ENCODE results near the gene POU3F3. TPM values are rescaled to one million over a fixed set of nuclear protein-coding genes. Genes with fewer than 3 reads are reported as not detected.

POU3F3 gene
- total RNA-seq, 1 donor = under 0.01 TPM

- no peak overlapping the region for H3K4me3 ChIP-seq (ENCODE audit: insufficient read depth, low read length)
- H3K27ac ChIP-seq (ENCODE audit: low read depth, low read length) = no peak overlapping the region
- no peaks in the 10 kb centered on the region for H3K4me1 ChIP-seq (ENCODE audit: insufficient read depth, low read length)
- no peak overlapping the region for H2AFZ ChIP-seq (ENCODE audit: low read length)
- no peaks in the 10 kb centered on the region for H4K20me1 ChIP-seq (ENCODE audit: insufficient read depth, low read length)
- no peaks in the 10 kb centered on the region for H3K27me3 ChIP-seq (ENCODE audit: insufficient read depth, low read length)
- no peak overlapping the region for H3K4me2 ChIP-seq (ENCODE audit: insufficient read depth, low read length)
- no peak for TF ChIP-seq CTCF (IDR thresholded peaks at IDR 0.05; ENCODE audit: extremely low read depth, low read depth, low read length)
- no peaks in the 10 kb centered on the region for H3K36me3 ChIP-seq (ENCODE audit: insufficient read depth, low read length)
- no peak for DNase-seq (ENCODE audit: insufficient read length, low spot score, missing footprints)
- H3K79me2 ChIP-seq (ENCODE audit: insufficient read depth, low read length) = no peaks in the 10 kb centered on the region
- H3K9me3 ChIP-seq (ENCODE audit: low read depth, low read length) = no peaks in the 10 kb centered on the region
These were observed 43.7 kb downstream of the POU3F3 start for GRCh38 chr2:104897515-104898184.

- DNase-seq (ENCODE audit: insufficient read length, low spot score, missing footprints) = no peak
- no peaks in the 10 kb centered on the region for H3K36me3 ChIP-seq (ENCODE audit: insufficient read depth, low read length)
- H3K4me3 ChIP-seq (ENCODE audit: insufficient read depth, low read length) = no peak overlapping the region
- H3K27me3 ChIP-seq (ENCODE audit: insufficient read depth, low read length) = no peaks in the 10 kb centered on the region
- H2AFZ ChIP-seq (ENCODE audit: low read length) = no peak overlapping the region
- no peak overlapping the region for H3K4me2 ChIP-seq (ENCODE audit: insufficient read depth, low read length)
- H3K79me2 ChIP-seq (ENCODE audit: insufficient read depth, low read length) = no peaks in the 10 kb centered on the region
- TF ChIP-seq CTCF (IDR thresholded peaks at IDR 0.05; ENCODE audit: extremely low read depth, low read depth, low read length) = no peak
- H3K27ac ChIP-seq (ENCODE audit: low read depth, low read length) = no peak overlapping the region
- H3K4me1 ChIP-seq (ENCODE audit: insufficient read depth, low read length) = no peaks in the 10 kb centered on the region
- H4K20me1 ChIP-seq (ENCODE audit: insufficient read depth, low read length) = no peaks in the 10 kb centered on the region
- no peaks in the 10 kb centered on the region for H3K9me3 ChIP-seq (ENCODE audit: low read depth, low read length)
These were observed 46.7 kb downstream of the POU3F3 start for GRCh38 chr2:104900608-104901007.

DNA sequence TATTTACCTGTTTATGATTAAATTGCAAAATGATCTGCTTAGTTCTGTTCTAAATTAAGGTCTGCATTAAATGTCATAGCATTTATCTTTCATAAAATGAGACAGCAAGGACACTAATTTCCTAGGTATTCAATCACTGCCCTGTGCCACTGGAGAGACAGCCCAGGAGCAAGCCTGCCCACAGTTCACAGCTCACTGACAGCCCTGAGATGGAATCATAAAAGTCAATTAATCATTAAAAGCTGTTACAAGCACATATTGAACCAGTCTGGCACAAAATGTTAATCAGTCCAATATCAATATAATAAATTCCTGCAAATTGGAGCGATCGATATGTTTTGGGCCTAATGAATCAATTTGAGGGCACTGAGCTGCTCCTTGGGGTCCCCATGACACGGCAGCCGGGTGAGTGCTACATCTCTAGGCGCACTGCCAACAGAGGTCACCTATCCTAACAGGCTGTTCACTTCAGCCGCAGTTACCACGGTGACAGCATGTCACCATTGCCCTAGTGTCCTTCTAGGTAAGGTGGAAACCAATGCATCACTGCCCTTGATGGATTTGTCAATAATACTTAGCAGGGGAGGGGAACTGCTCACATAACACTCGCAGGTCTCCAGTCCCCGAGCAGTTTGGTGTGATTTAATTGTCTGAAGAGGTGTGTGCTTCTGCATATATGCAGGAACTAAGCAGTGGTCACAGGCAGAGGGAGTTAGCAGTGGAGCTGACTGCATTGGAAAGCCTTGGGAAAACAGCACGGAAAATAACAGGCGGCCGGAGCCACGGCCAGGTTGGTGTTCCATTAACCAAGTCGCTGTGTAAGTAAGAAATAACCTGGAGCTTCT lies 47.3 kb downstream of the POU3F3 start:
- Histone ChIP-seq H3K4me3 (ENCODE audit: insufficient read depth, low read length) (no peak overlapping the region), H3K9me3 (ENCODE audit: low read depth, low read length) (no peaks in the 10 kb centered on the region), H3K4me1 (ENCODE audit: insufficient read depth, low read length) (no peaks in the 10 kb centered on the region), H2AFZ (ENCODE audit: low read length) (no peak overlapping the region), H3K79me2 (ENCODE audit: insufficient read depth, low read length) (no peaks in the 10 kb centered on the region), H3K4me2 (ENCODE audit: insufficient read depth, low read length) (no peak overlapping the region), H3K27ac (ENCODE audit: low read depth, low read length) (no peak overlapping the region), H4K20me1 (ENCODE audit: insufficient read depth, low read length) (no peaks in the 10 kb centered on the region), H3K36me3 (ENCODE audit: insufficient read depth, low read length) (no peaks in the 10 kb centered on the region), H3K27me3 (ENCODE audit: insufficient read depth, low read length) (no peaks in the 10 kb centered on the region)
- no peak for TF ChIP-seq CTCF (IDR thresholded peaks at IDR 0.05; ENCODE audit: extremely low read depth, low read depth, low read length)
- no peak for DNase-seq (ENCODE audit: insufficient read length, low spot score, missing footprints)

DNA sequence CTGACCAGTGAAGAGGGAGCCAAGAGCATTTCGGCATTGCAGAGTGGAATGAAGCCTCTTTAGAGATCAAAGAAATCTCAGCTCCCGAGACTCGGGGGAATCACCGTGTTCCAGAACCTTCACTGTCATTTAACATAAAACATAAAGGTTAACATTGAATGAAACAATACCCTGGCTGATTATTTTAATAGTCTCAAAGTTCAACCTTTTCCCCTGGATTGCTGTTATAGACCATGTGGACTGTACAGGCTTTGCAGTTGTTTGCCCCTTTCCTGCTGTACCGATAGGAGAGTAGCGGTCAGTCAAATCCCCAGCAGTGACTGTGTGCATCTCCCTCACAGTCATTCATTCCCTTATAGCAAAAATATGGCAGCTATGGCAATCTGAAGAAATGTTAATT lies 48.4 kb downstream of the POU3F3 start:
- no peak overlapping the region for H3K4me2 ChIP-seq (ENCODE audit: insufficient read depth, low read length)
- H3K4me3 ChIP-seq (ENCODE audit: insufficient read depth, low read length) = no peak overlapping the region
- H3K27me3 ChIP-seq (ENCODE audit: insufficient read depth, low read length) = no peaks in the 10 kb centered on the region
- no peaks in the 10 kb centered on the region for H3K9me3 ChIP-seq (ENCODE audit: low read depth, low read length)
- H3K4me1 ChIP-seq (ENCODE audit: insufficient read depth, low read length) = no peaks in the 10 kb centered on the region
- H2AFZ ChIP-seq (ENCODE audit: low read length) = no peak overlapping the region
- DNase-seq (ENCODE audit: insufficient read length, low spot score, missing footprints) = no peak
- no peak overlapping the region for H3K27ac ChIP-seq (ENCODE audit: low read depth, low read length)
- TF ChIP-seq CTCF (IDR thresholded peaks at IDR 0.05; ENCODE audit: extremely low read depth, low read depth, low read length) = no peak
- no peaks in the 10 kb centered on the region for H3K36me3 ChIP-seq (ENCODE audit: insufficient read depth, low read length)
- no peaks in the 10 kb centered on the region for H4K20me1 ChIP-seq (ENCODE audit: insufficient read depth, low read length)
- H3K79me2 ChIP-seq (ENCODE audit: insufficient read depth, low read length) = no peaks in the 10 kb centered on the region
